ENCODE measurements around the gene MRPL27. TPM values are rescaled to one million over a fixed set of nuclear protein-coding genes. Genes with fewer than 3 reads are reported as not detected.
A peak's percentile ranks its signal among the peaks of the same experiment; 100 is the strongest.

Gene MRPL27
- total RNA-seq, 4 donors from 2014 or later = 16.4 to 72.1 (median 45.8) TPM

DNA sequence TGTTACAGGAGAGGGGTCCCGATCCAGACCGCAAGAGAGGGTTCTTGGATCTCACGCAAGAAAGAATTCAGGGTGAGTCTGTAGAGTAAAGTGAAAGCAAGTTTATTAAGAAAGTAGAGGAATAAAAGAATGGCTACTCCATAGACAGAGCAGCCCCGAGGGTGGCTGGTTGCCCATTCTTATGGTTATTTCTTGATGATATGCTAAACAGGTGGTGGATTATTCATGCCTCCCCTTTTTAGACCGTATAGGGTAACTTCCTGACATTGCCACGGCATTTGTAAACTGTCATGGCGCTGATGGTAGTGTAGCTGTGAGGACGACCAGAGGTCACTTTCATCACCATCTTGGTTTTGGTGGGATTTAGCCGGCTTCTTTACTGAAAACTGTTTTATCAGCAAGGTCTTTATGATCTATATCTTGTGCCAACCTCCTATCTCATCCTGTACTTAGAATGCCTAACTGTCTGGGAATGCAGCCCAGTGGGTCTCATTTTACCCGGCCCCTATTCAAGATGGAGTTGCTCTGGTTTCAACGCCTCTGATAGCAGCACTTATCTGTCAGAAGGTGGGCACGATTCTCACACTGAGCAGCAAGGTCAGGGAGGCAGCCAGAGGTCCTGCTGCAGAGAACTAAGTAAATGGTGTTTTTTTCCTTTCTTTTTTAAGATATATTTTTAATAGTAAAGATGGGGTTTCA lies 53.5 kb downstream of the MRPL27 start:
- H3K27me3 ChIP-seq = no peaks in the 10 kb centered on the region
- no peaks in the 10 kb centered on the region for H3K4me1 ChIP-seq
- no peak overlapping the region for H3K4me3 ChIP-seq
- intact Hi-C loops (cut with DNase I; ENCODE audit: low total_unique reads) = no loop called here
- DNase-seq = no peak
- peak overlapping the region in 1 of 2 donors; percentile 26 for H3K27ac ChIP-seq
- TF ChIP-seq POLR2A (IDR thresholded peaks at IDR 0.05) (no peak), CTCF (IDR thresholded peaks at IDR 0.05) (no peak)
- H3K36me3 ChIP-seq = no peaks in the 10 kb centered on the region
- H3K9me3 ChIP-seq = no peaks in the 10 kb centered on the region

GRCh38 chr17:50318501-50319285 lies 54.3 kb downstream of the MRPL27 start:
- DNase-seq = no peak
- TF ChIP-seq CTCF (IDR thresholded peaks at IDR 0.05) = no peak
- TF ChIP-seq POLR2A (IDR thresholded peaks at IDR 0.05) = no peak
- no peak overlapping the region for H3K4me3 ChIP-seq
- no peaks in the 10 kb centered on the region for H3K27me3 ChIP-seq
- H3K4me1 ChIP-seq = no peaks in the 10 kb centered on the region
- H3K36me3 ChIP-seq = no peaks in the 10 kb centered on the region
- intact Hi-C loops (cut with DNase I; ENCODE audit: low total_unique reads) = no loop called here
- H3K9me3 ChIP-seq = no peaks in the 10 kb centered on the region
- H3K27ac ChIP-seq = peak overlapping the region in 1 of 2 donors; percentile 26

Small RNAs within 50 kb of the gene (small RNA-seq; reads per million reads assigned to genes)
- gene RF00019 = not detected

Other genes starting within 250 kb of the MRPL27 start
- gene SAMD14, start 243.0 kb downstream of the MRPL27 start, total RNA-seq = 10 to 100 TPM in 1 of 4 donors, 1 to 10 TPM in 2, not detected in 1; 2.3 to 11.3 (median 6.2) TPM
- gene PPP1R9B, start 222.5 kb downstream of the MRPL27 start, total RNA-seq = 10 to 100 TPM in 3 of 4 donors, 1 to 10 TPM in 1; 9.2 to 65.3 (median 20.6) TPM
- gene SGCA, start 207.2 kb downstream of the MRPL27 start, total RNA-seq = 100 to 1,000 TPM in 1 of 4 donors, 10 to 100 TPM in 1, under 1 TPM in 1, not detected in 1; 0.90 to 119 (median 19.6) TPM
- gene COL1A1, start 171.6 kb downstream of the MRPL27 start, total RNA-seq = 1,000 to 10,000 TPM in 1 of 4 donors, 100 to 1,000 TPM in 2, 10 to 100 TPM in 1; 59.4 to 4,880 (median 491) TPM
- under 1 TPM in 2 of 4 donors, not detected in 2; 0.07 to 0.91 TPM for gene TMEM92, start 98.7 kb downstream of the MRPL27 start, total RNA-seq
- gene XYLT2, start 27.1 kb downstream of the MRPL27 start, total RNA-seq = 10 to 100 TPM; 23.5 to 34.0 (median 28.5) TPM
- gene EME1, start within 50 bp of the MRPL27 start, total RNA-seq = 1 to 10 TPM in 2 of 4 donors, not detected in 2; 1.7 to 3.4 TPM
- 10 to 100 TPM; 24.1 to 62.4 (median 47.1) TPM for gene LRRC59, start 24.3 kb upstream of the MRPL27 start, total RNA-seq
- gene ACSF2, start 53.0 kb upstream of the MRPL27 start, total RNA-seq = 10 to 100 TPM; 16.7 to 60.6 (median 45.7) TPM
- gene CHAD, start 95.7 kb upstream of the MRPL27 start, total RNA-seq = not detected
- gene RSAD1, start 105.7 kb upstream of the MRPL27 start, total RNA-seq = 10 to 100 TPM; 12.9 to 42.6 (median 30.7) TPM
- gene MYCBPAP, start 135.3 kb upstream of the MRPL27 start, total RNA-seq = 10 to 100 TPM in 1 of 4 donors, 1 to 10 TPM in 3; 2.7 to 11.5 (median 5.1) TPM
- 10 to 100 TPM in 1 of 4 donors, under 1 TPM in 1, not detected in 2; 0.30 to 41.1 TPM for gene EPN3, start 159.6 kb upstream of the MRPL27 start, total RNA-seq
- 10 to 100 TPM; 39.7 to 57.2 (median 46.2) TPM for gene SPATA20, start 174.0 kb upstream of the MRPL27 start, total RNA-seq
- 10 to 100 TPM in 2 of 4 donors, under 1 TPM in 2; under 0.01 to 28.9 (median 6.0) TPM for gene CACNA1G, start 187.5 kb upstream of the MRPL27 start, total RNA-seq